ENCODE measurements around the gene C10orf95. TPM values are rescaled to one million over a fixed set of nuclear protein-coding genes. Genes with fewer than 3 reads are reported as not detected.

The C10orf95 gene
- total RNA-seq, 2 experiments from 2014 or later: 0.35 TPM; not detected in 1

GRCh38 chr10:102437515-102437914 is 13.8 kb downstream of the C10orf95 start:
- Mint-ChIP-seq H3K4me3 (peak overlapping the region; percentile 80), H3K9me3 (ENCODE audit: low read depth) (no peaks in the 10 kb centered on the region), H3K27me3 (no peaks in the 10 kb centered on the region), H3K4me1 (peaks cover 47% of the 10 kb centered on the region), H3K36me3 (peaks cover 13% of the 10 kb centered on the region), H3K27ac (peak overlapping the region; percentile 47)
- ATAC-seq (no peak), DNase-seq (no peak)
- CTCF ChIA-PET: interaction anchor here (1.5 to 8.0 kb wide), 3 partner anchors 15 to 208 kb away, joined by 4 to 82 read pairs (median 5); partner anchors contain the start of gene FBXL15

- H3K27me3 Mint-ChIP-seq: no peaks in the 10 kb centered on the region
- H3K36me3 Mint-ChIP-seq: peaks cover 13% of the 10 kb centered on the region
- peak overlapping the region; percentile 80 for H3K4me3 Mint-ChIP-seq
- DNase-seq: no peak
- peaks cover 52% of the 10 kb centered on the region for H3K4me1 Mint-ChIP-seq
- H3K9me3 Mint-ChIP-seq (ENCODE audit: low read depth): no peaks in the 10 kb centered on the region
- ATAC-seq: no peak
- CTCF ChIA-PET: interaction anchor here (1.2 to 8.0 kb wide), 11 partner anchors 8 to 267 kb away, joined by 3 to 82 read pairs (median 5); partner anchors contain the start of genes ACTR1A, FBXL15 and SUFU
- H3K27ac Mint-ChIP-seq: peak overlapping the region; percentile 89
These were observed 15.0 kb downstream of the C10orf95 start for GRCh38 chr10:102436312-102436711.

GRCh38 chr10:102435529-102436233 is 15.7 kb downstream of the C10orf95 start:
- DNase-seq: peak; percentile 79
- Mint-ChIP-seq H3K9me3 (ENCODE audit: low read depth) (no peaks in the 10 kb centered on the region), H3K4me1 (peaks cover 54% of the 10 kb centered on the region), H3K4me3 (peak overlapping the region; percentile 80), H3K27me3 (no peaks in the 10 kb centered on the region), H3K36me3 (peaks cover 13% of the 10 kb centered on the region), H3K27ac (peak overlapping the region; percentile 89)
- CTCF ChIA-PET: interaction anchor here (1.2 to 8.0 kb wide), 10 partner anchors 9 to 266 kb away, joined by 3 to 82 read pairs (median 5); partner anchors contain the start of genes FBXL15 and SUFU
- ATAC-seq: peak; percentile 24

- ATAC-seq (no peak), DNase-seq (no peak)
- Mint-ChIP-seq H3K9me3 (ENCODE audit: low read depth) (no peaks in the 10 kb centered on the region), H3K4me3 (peak overlapping the region; percentile 80), H3K4me1 (peaks cover 56% of the 10 kb centered on the region), H3K27ac (peak overlapping the region; percentile 89), H3K27me3 (no peaks in the 10 kb centered on the region), H3K36me3 (peaks cover 13% of the 10 kb centered on the region)
- CTCF ChIA-PET: interaction anchor here (1.2 to 8.0 kb wide), 5 partner anchors 9 to 266 kb away, joined by 3 to 82 read pairs (median 6); partner anchors contain the start of gene FBXL15
These were observed 16.2 kb downstream of the C10orf95 start for GRCh38 chr10:102435133-102435497.

GRCh38 chr10:102434394-102435132 is 16.8 kb downstream of the C10orf95 start:
- H3K27me3 Mint-ChIP-seq: no peaks in the 10 kb centered on the region
- H3K9me3 Mint-ChIP-seq (ENCODE audit: low read depth): no peaks in the 10 kb centered on the region
- H3K4me1 Mint-ChIP-seq: peaks cover 56% of the 10 kb centered on the region
- CTCF ChIA-PET: interaction anchor here (0.6 to 8.0 kb wide), 7 partner anchors 10 to 265 kb away, joined by 3 to 82 read pairs (median 6); partner anchors contain the start of gene FBXL15
- H3K27ac Mint-ChIP-seq: peak overlapping the region; percentile 89
- H3K4me3 Mint-ChIP-seq: peak overlapping the region; percentile 80
- no peak for ATAC-seq
- H3K36me3 Mint-ChIP-seq: peaks cover 13% of the 10 kb centered on the region
- no peak for DNase-seq

GRCh38 chr10:102433619-102434046 is 17.7 kb downstream of the C10orf95 start:
- peaks cover 58% of the 10 kb centered on the region for H3K4me1 Mint-ChIP-seq
- peak overlapping the region; percentile 91 for H3K4me3 Mint-ChIP-seq
- peaks cover 13% of the 10 kb centered on the region for H3K36me3 Mint-ChIP-seq
- no peaks in the 10 kb centered on the region for H3K9me3 Mint-ChIP-seq (ENCODE audit: low read depth)
- no peaks in the 10 kb centered on the region for H3K27me3 Mint-ChIP-seq
- peak overlapping the region; percentile 95 for H3K27ac Mint-ChIP-seq
- DNase-seq (no peak), ATAC-seq (no peak)
- CTCF ChIA-PET: interaction anchor here (0.6 to 8.0 kb wide), 6 partner anchors 11 to 203 kb away, joined by 3 to 82 read pairs (median 4); partner anchors contain the start of gene FBXL15

GRCh38 chr10:102432162-102432950 is 19.0 kb downstream of the C10orf95 start, which contains the start of gene CUEDC2:
CUEDC2 (minus strand) TSS chr10:102432574; CDS start chr10:102425188, 7,386 bp downstream.
- DNase-seq (peak; percentile 99), ATAC-seq (peak; percentile 95)
- peak within 1 kb of the TSS; percentile 91 for H3K4me3 Mint-ChIP-seq
- H3K27me3 Mint-ChIP-seq: no peaks in the 10 kb centered on the region
- peaks cover 4% of the 10 kb centered on the region for H3K36me3 Mint-ChIP-seq
- peaks cover 53% of the 10 kb centered on the region for H3K4me1 Mint-ChIP-seq
- CTCF ChIA-PET: interaction anchor here (0.6 to 8.0 kb wide), 14 partner anchors 10 to 1484 kb away, joined by 3 to 82 read pairs (median 3); partner anchors contain the start of genes C10orf95, FBXL15 and SUFU
- no peaks in the 10 kb centered on the region for H3K9me3 Mint-ChIP-seq (ENCODE audit: low read depth)
- H3K27ac Mint-ChIP-seq: peak within 1 kb of the TSS; percentile 95

GRCh38 chr10:102431452-102432124 is 19.8 kb downstream of the C10orf95 start:
- peak overlapping the region; percentile 95 for H3K27ac Mint-ChIP-seq
- peaks cover under 1% of the 10 kb centered on the region for H3K36me3 Mint-ChIP-seq
- peak overlapping the region; percentile 91 for H3K4me3 Mint-ChIP-seq
- DNase-seq (no peak), ATAC-seq (no peak)
- no peaks in the 10 kb centered on the region for H3K9me3 Mint-ChIP-seq (ENCODE audit: low read depth)
- H3K4me1 Mint-ChIP-seq: peaks cover 50% of the 10 kb centered on the region
- H3K27me3 Mint-ChIP-seq: no peaks in the 10 kb centered on the region
- CTCF ChIA-PET: interaction anchor here (1.0 to 8.0 kb wide), 8 partner anchors 9 to 200 kb away, joined by 3 to 82 read pairs (median 4); partner anchors contain the start of genes C10orf95, FBXL15 and SUFU

GRCh38 chr10:102429468-102429867 is 21.9 kb downstream of the C10orf95 start:
- peaks cover 33% of the 10 kb centered on the region for H3K4me1 Mint-ChIP-seq
- no peaks in the 10 kb centered on the region for H3K27me3 Mint-ChIP-seq
- DNase-seq (no peak), ATAC-seq (no peak)
- H3K4me3 Mint-ChIP-seq: no peak overlapping the region
- CTCF ChIA-PET: interaction anchor here (8.0 kb wide), 1 partner anchor 7 kb away, joined by 82 read pairs; the partner anchor contains the start of gene FBXL15
- no peaks in the 10 kb centered on the region for H3K36me3 Mint-ChIP-seq
- no peak overlapping the region for H3K27ac Mint-ChIP-seq
- H3K9me3 Mint-ChIP-seq (ENCODE audit: low read depth): no peaks in the 10 kb centered on the region

- H3K4me3 Mint-ChIP-seq: no peak overlapping the region
- ATAC-seq: no peak
- H3K9me3 Mint-ChIP-seq (ENCODE audit: low read depth): no peaks in the 10 kb centered on the region
- no peaks in the 10 kb centered on the region for H3K36me3 Mint-ChIP-seq
- DNase-seq: no peak
- no peak overlapping the region for H3K27ac Mint-ChIP-seq
- H3K4me1 Mint-ChIP-seq: peaks cover 35% of the 10 kb centered on the region
- no peaks in the 10 kb centered on the region for H3K27me3 Mint-ChIP-seq
- CTCF ChIA-PET: interaction anchor here (2.0 kb wide), 1 partner anchor 52 kb away, joined by 4 read pairs; no protein-coding TSS in a partner anchor
These were observed 24.5 kb downstream of the C10orf95 start for GRCh38 chr10:102426803-102427287.

GRCh38 chr10:102425444-102425843 is 25.9 kb downstream of the C10orf95 start:
- Mint-ChIP-seq H3K4me3 (no peak overlapping the region), H3K27ac (no peak overlapping the region)
- no peak for ATAC-seq

More at GRCh38 chr10:102425444-102425843, 25.9 kb downstream of the C10orf95 start:
- H3K4me1 Mint-ChIP-seq: peaks cover 31% of the 10 kb centered on the region
- CTCF ChIA-PET: interaction anchor here (0.8 to 7.2 kb wide), 6 partner anchors 8 to 194 kb away, joined by 3 to 82 read pairs (median 4); partner anchors contain the start of gene CUEDC2
- no peaks in the 10 kb centered on the region for H3K9me3 Mint-ChIP-seq (ENCODE audit: low read depth)
- H3K27me3 Mint-ChIP-seq: no peaks in the 10 kb centered on the region
- DNase-seq: no peak
- peaks cover 1% of the 10 kb centered on the region for H3K36me3 Mint-ChIP-seq
